ENCODE measurements around the gene SRD5A3.

GRCh38 chr4:55346851-55347255, 811 bp downstream of the SRD5A3 start:
- TF ChIP-seq, protein P1, sequence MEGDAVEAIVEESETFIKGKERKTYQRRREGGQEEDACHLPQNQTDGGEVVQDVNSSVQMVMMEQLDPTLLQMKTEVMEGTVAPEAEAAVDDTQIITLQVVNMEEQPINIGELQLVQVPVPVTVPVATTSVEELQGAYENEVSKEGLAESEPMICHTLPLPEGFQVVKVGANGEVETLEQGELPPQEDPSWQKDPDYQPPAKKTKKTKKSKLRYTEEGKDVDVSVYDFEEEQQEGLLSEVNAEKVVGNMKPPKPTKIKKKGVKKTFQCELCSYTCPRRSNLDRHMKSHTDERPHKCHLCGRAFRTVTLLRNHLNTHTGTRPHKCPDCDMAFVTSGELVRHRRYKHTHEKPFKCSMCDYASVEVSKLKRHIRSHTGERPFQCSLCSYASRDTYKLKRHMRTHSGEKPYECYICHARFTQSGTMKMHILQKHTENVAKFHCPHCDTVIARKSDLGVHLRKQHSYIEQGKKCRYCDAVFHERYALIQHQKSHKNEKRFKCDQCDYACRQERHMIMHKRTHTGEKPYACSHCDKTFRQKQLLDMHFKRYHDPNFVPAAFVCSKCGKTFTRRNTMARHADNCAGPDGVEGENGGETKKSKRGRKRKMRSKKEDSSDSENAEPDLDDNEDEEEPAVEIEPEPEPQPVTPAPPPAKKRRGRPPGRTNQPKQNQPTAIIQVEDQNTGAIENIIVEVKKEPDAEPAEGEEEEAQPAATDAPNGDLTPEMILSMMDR (IDR thresholded peaks at IDR 0.05): no peak
- TF ChIP-seq POLR2A (IDR thresholded peaks at IDR 0.05) (no peak), POLR2AphosphoS5 (IDR thresholded peaks at IDR 0.05) (no peak)

All from gastroesophageal sphincter (tissue), 3 donors.